H1 (cell line): ENCODE results near the gene BTRC. TPM values are rescaled to one million over a fixed set of nuclear protein-coding genes. Genes with fewer than 3 reads are reported as not detected.
A peak's percentile ranks its signal among the peaks of the same experiment; 100 is the strongest.

Source experiments
- CTCF ChIA-PET: fragments of 300-600 bp; sonication (Branson Sonifier 250); formaldehyde crosslinking; loops from one replicate; lab custom pipeline; 2021; ENCODE audit not compliant: partially characterized antibody; lab: Charles Lee
- POLR2A ChIA-PET: fragments of 300-600 bp; sonication (Branson Sonifier 250); formaldehyde crosslinking; loops from one replicate; lab custom pipeline; 2021; ENCODE audit warnings: inconsistent platforms; ENCODE audit not compliant: partially characterized antibody; lab: Charles Lee
- DNase-seq, 2 experiments: peaks; one replicate each; pipeline versions ENCODE4 v3.0.0 to v3.0.0-alpha.2; 2010 to 2022; ENCODE audit warnings: low spot score in 2 of 2, low read depth in 1 of 2, mixed read lengths in 1 of 2
- FAIRE-seq: peaks from 2 replicates; lab custom pipeline; 2011; peaks lifted over from hg19 to GRCh38; lab: Jason Lieb, UNC
- H2AFZ ChIP-seq: 2 replicates; pipeline ENCODE4 v1.8.1; 2012; ENCODE audit warnings: low read length, inconsistent platforms
- H2AK5ac ChIP-seq: 2 replicates; pipeline ENCODE4 v1.6.1; 2013; ENCODE audit warnings: low read depth, low read length
- H2BK120ac ChIP-seq: replicated peaks from 2 replicates; pipeline ENCODE3; 2013; ENCODE audit warnings: low read depth, low read length, inconsistent platforms
- H2BK12ac ChIP-seq: 2 replicates; pipeline ENCODE4 v1.6.1; 2013; ENCODE audit warnings: low read depth, low read length
- H2BK15ac ChIP-seq: 2 replicates; pipeline ENCODE4 v1.6.1; 2013; ENCODE audit warnings: low read length
- H2BK20ac ChIP-seq: 2 replicates; pipeline ENCODE4 v1.6.1; 2013; ENCODE audit warnings: low read length
- H2BK5ac ChIP-seq: 2 replicates; pipeline ENCODE4 v1.6.1; 2013; ENCODE audit warnings: low read depth, low read length
- H3K14ac ChIP-seq: 2 replicates; pipeline ENCODE4 v1.6.1; 2013; ENCODE audit warnings: inconsistent platforms; ENCODE audit not compliant: insufficient read length
- H3K18ac ChIP-seq: 2 replicates; pipeline ENCODE4 v1.6.1; 2013; ENCODE audit warnings: low read length; ENCODE audit errors: extremely low read depth
- H3K23ac ChIP-seq: 2 replicates; pipeline ENCODE4 v1.6.1; 2013; ENCODE audit warnings: inconsistent platforms; ENCODE audit not compliant: insufficient read length
- H3K23me2 ChIP-seq: 2 replicates; pipeline ENCODE4 v1.6.1; 2013; ENCODE audit warnings: low read depth, low read length
- H3K27ac ChIP-seq: 2 replicates; pipeline ENCODE4 v1.6.1; 2011; ENCODE audit warnings: low read depth, low read length, inconsistent platforms
- H3K27me3 ChIP-seq, 4 experiments: replicated peaks in 1 of 4; 1 replicate in 1 of 4; 2 replicates in 3 of 4; pipeline versions ENCODE4 v1.6.1 to v1.8.1; 2011 to 2013; ENCODE audit warnings: low read length in 3 of 4, mild to moderate bottlenecking in 3 of 4, inconsistent platforms in 2 of 4, mixed read lengths in 2 of 4, moderate library complexity in 1 of 4; ENCODE audit not compliant: control insufficient read depth in 3 of 4, insufficient read depth in 3 of 4; ENCODE audit errors: extremely low read depth in 1 of 4
- H3K36me3 ChIP-seq, 4 experiments: 2 replicates each; pipeline versions ENCODE4 v1.6.1 to v1.8.1; 2011 to 2013; ENCODE audit warnings: mild to moderate bottlenecking in 4 of 4, low read length in 3 of 4, moderate library complexity in 2 of 4, control low read depth in 1 of 4, inconsistent platforms in 1 of 4; ENCODE audit not compliant: insufficient read depth in 4 of 4, control insufficient read depth in 2 of 4
- H3K4ac ChIP-seq: replicated peaks from 2 replicates; pipeline ENCODE3; 2013; ENCODE audit warnings: low read length, low read depth, mixed read lengths, inconsistent platforms; ENCODE audit not compliant: insufficient read length
- H3K4me1 ChIP-seq, 4 experiments: replicated peaks in 1 of 4; 1 replicate in 1 of 4; 2 replicates in 3 of 4; pipeline versions ENCODE4 v1.6.1 to v1.8.1; 2011 to 2013; ENCODE audit warnings: low read length in 3 of 4, inconsistent platforms in 2 of 4, mixed read lengths in 1 of 4; ENCODE audit not compliant: insufficient read depth in 4 of 4, control insufficient read depth in 3 of 4
- H3K4me2 ChIP-seq, 2 experiments: 2 replicates each; pipeline versions ENCODE4 v1.6.1 to v1.8.1; 2011 to 2013; ENCODE audit warnings: low read depth in 2 of 2, low read length in 2 of 2, control low read depth in 1 of 2, inconsistent platforms in 1 of 2, mild to moderate bottlenecking in 1 of 2; ENCODE audit not compliant: insufficient read depth in 1 of 2
- H3K4me3 ChIP-seq, 4 experiments: fragments of 200-600, 300-600 bp in 1 of 4; sonication (generic), shearing (Covaris generic), sonication (Bioruptor Twin) in 1 of 4; 2 replicates each; pipeline versions ENCODE4 v1.5.1 to v1.8.1; 2011 to 2016; ENCODE audit warnings: low read length in 4 of 4, low read depth in 3 of 4, control low read depth in 2 of 4, inconsistent platforms in 2 of 4, mild to moderate bottlenecking in 2 of 4, mixed read lengths in 1 of 4, moderate library complexity in 1 of 4; ENCODE audit not compliant: insufficient read depth in 2 of 4; ENCODE audit errors: extremely low read depth in 1 of 4
- H3K56ac ChIP-seq: replicated peaks from 2 replicates; pipeline ENCODE3; 2013; ENCODE audit warnings: low read depth, mild to moderate bottlenecking, mixed read lengths, low read length, inconsistent platforms; ENCODE audit not compliant: insufficient read length
- H3K79me1 ChIP-seq: 2 replicates; pipeline ENCODE4 v1.6.1; 2013; ENCODE audit warnings: low read depth, low read length, control low read depth
- H3K79me2 ChIP-seq, 2 experiments: 2 replicates each; pipeline versions ENCODE4 v1.6.1 to v1.8.1; 2012 to 2013; ENCODE audit warnings: low read length in 2 of 2, mild to moderate bottlenecking in 2 of 2, inconsistent platforms in 1 of 2; ENCODE audit not compliant: insufficient read depth in 2 of 2, control insufficient read depth in 1 of 2
- H3K9ac ChIP-seq, 4 experiments: replicated peaks in 1 of 4; 1 replicate in 1 of 4; 2 replicates in 3 of 4; pipeline versions ENCODE4 v1.6.1 to v1.8.1; 2011 to 2013; ENCODE audit warnings: low read depth in 3 of 4, low read length in 3 of 4, control low read depth in 2 of 4, mild to moderate bottlenecking in 2 of 4, moderate library complexity in 2 of 4, inconsistent platforms in 1 of 4; ENCODE audit errors: extremely low read depth in 1 of 4
- H3K9me3 ChIP-seq, 2 experiments: 2 replicates each; pipeline versions ENCODE4 v1.6.1 to v1.8.1; 2012 to 2013; ENCODE audit warnings: mild to moderate bottlenecking in 2 of 2, moderate library complexity in 2 of 2, control low read depth in 1 of 2, inconsistent platforms in 1 of 2, low read depth in 1 of 2, low read length in 1 of 2, mixed read lengths in 1 of 2; ENCODE audit not compliant: insufficient read depth in 2 of 2
- H4K20me1 ChIP-seq, 2 experiments: replicated peaks in 1 of 2; 2 replicates each; pipeline versions ENCODE3 to v1.8.1; 2011 to 2013; ENCODE audit warnings: inconsistent platforms in 2 of 2, low read length in 2 of 2, mild to moderate bottlenecking in 1 of 2; ENCODE audit not compliant: insufficient read depth in 2 of 2, control insufficient read depth in 1 of 2
- H4K5ac ChIP-seq: 2 replicates; pipeline ENCODE4 v1.6.1; 2013; ENCODE audit warnings: low read length, low read depth, mixed read lengths, inconsistent platforms; ENCODE audit not compliant: insufficient read length
- H4K8ac ChIP-seq: 2 replicates; pipeline ENCODE4 v1.8.0; 2013; ENCODE audit warnings: mild to moderate bottlenecking, moderate library complexity, low read length, inconsistent platforms; ENCODE audit not compliant: insufficient read depth; ENCODE audit errors: extremely low read depth
- H4K91ac ChIP-seq: replicated peaks from 2 replicates; pipeline ENCODE3; 2013; ENCODE audit warnings: low read length, mixed read lengths, inconsistent platforms; ENCODE audit not compliant: insufficient read length
- BCL11A ChIP-seq, 2 experiments: IDR thresholded peaks; one replicate each; pipeline ENCODE4 v1.6.1; 2011; ENCODE audit warnings: low read depth in 2 of 2, low read length in 2 of 2, mild to moderate bottlenecking in 2 of 2
- CHD1 ChIP-seq: IDR thresholded peaks from 2 replicates; pipeline ENCODE4 v1.6.1; 2012; ENCODE audit warnings: low read depth, low read length, improper control_type of control experiment
- CREB1 ChIP-seq: IDR thresholded peaks from 2 replicates; pipeline ENCODE4 v1.6.1; 2012; ENCODE audit warnings: inconsistent platforms
- RNF2 ChIP-seq: fragments of 200-900, 300-1000 bp; sonication (generic); IDR thresholded peaks from 2 replicates; pipeline ENCODE4 v1.7.1; 2016; ENCODE audit warnings: borderline replicate concordance, low read depth, mild to moderate bottlenecking, antibody characterized with exemption, low read length; ENCODE audit not compliant: poor library complexity, severe bottlenecking; ENCODE audit errors: missing control alignments
- SIX5 ChIP-seq: IDR thresholded peaks from 2 replicates; pipeline ENCODE4 v1.6.1; 2011; ENCODE audit warnings: mild to moderate bottlenecking, low read depth, low read length
- WGBS, 2 experiments: shearing (Covaris generic) in 1 of 2; methylation state at CpG; one replicate each; pipeline versions ENCODE4 v1.1.6 to v1.1.7; 2013 to 2015; ENCODE audit warnings: low lambda C conversion rate in 2 of 2, mixed read lengths in 2 of 2, inconsistent platforms in 1 of 2, low coverage in 1 of 2, missing lambda C conversion rate in 1 of 2; ENCODE audit not compliant: insufficient replicate concordance in 2 of 2, insufficient coverage in 1 of 2, insufficient read length in 1 of 2; ENCODE audit errors: extremely low coverage in 1 of 2, missing lambda C conversion rate in 1 of 2; 5-methylcytosine and 5-hydroxymethylcytosine counted together
- polyA plus RNA-seq, 7 experiments: library from polyadenylated mRNA; depleted of rRNA in 3 of 7; stranded (reverse) in 5 of 7; unstranded in 2 of 7; fragments of >200 nt in 5 of 7; fragments of 200-250 nt in 2 of 7; gene quantifications; 1 replicate in 5 of 7; 2 replicates in 1 of 7; 4 replicates in 1 of 7; pipeline versions ENCODE4 v1.2.1 to v1.2.3, GENCODE V29; 2011 to 2013; ENCODE audit warnings: missing spikeins in 2 of 7, mixed read lengths in 2 of 7
- total RNA-seq: library from RNA; stranded (reverse); fragmentation: NEBNext Ultra II Directional; extraction: Animal tissue kit (Norgen Biotek cat#: 25700); gene quantifications from 2 replicates; pipeline ENCODE4 v1.2.1, GENCODE V29; 2021
- TF ChIP-seq, protein P1 (sequence below), 3 experiments: IDR thresholded peaks; 1 replicate in 2 of 3; 2 replicates in 1 of 3; pipeline versions ENCODE4 v1.5.1 to v1.6.1; 2011; ENCODE audit warnings: low read length in 3 of 3, mild to moderate bottlenecking in 3 of 3, inconsistent platforms in 2 of 3, low read depth in 1 of 3, moderate library complexity in 1 of 3; ENCODE audit not compliant: insufficient read depth in 1 of 3; ENCODE audit errors: control extremely low read depth in 1 of 3
- TF ChIP-seq, protein P2 (sequence below): IDR thresholded peaks from 2 replicates; pipeline ENCODE4 v1.6.1; 2012; ENCODE audit warnings: inconsistent platforms

The BTRC gene
- total and polyA plus RNA-seq, 2 of the 8 experiments (the other 6 are each of a cell fraction or from before 2014, with no cell fraction given): 9.9 to 24.7 TPM

DNA sequence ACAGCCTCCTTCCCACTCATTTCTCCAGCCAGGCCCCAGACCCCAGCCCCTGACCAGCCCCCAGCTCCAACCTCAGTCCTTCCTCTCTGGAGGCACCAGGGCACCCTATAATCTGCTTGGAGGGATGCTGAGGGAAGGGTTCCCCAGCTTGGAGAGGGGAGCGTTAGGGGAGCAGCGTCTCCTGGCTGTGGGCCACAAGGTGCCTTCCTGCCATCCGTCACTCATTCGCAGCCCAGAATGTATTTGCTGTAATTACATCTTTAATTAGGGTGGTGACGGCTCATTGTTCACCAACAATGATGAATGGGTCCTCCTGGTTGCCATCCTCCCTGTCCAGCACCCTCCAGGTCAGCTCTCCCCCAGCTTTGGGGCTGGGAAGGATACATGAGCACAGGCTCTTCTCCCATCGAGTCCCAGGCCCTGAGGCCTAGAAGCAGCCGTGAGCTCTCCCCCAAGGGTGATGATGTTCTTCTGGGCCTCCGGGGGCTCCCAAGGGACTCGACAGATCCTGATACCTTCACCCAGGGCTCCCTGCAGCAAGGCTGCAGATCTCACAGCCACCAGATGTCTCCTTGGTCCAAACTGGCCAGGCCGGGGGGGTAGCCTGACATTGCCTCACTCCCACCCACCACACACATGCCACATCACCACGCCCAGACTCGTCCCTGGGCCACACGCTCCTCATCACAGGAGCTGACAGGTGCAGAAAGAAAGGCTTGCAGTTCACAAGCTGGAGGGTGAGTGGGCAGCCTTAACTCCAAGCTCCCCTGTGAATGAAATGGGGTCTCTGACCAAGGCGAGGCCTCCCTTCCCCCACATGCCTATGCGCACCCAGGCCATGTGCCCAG, 207.3 kb downstream of the BTRC start:
- no peak overlapping the region for H3K4me2 ChIP-seq
- no peaks in the 10 kb centered on the region for H3K9me3 ChIP-seq
- H3K79me1 ChIP-seq: no peaks in the 10 kb centered on the region
- H3K9ac ChIP-seq: no peak overlapping the region
- DNase-seq (peak in 1 of 2 experiments; percentile 45), FAIRE-seq (no peak)
- no peak overlapping the region for H3K4ac ChIP-seq
- CTCF ChIA-PET: interaction anchor here (0.9 to 8.5 kb wide), 10 partner anchors 9 to 369 kb away, joined by 3 to 65 read pairs (median 6); no protein-coding TSS in a partner anchor
- no peak overlapping the region for H4K8ac ChIP-seq
- no peak overlapping the region for H2BK12ac ChIP-seq
- H3K4me1 ChIP-seq: peaks cover 0 to 2% (median under 1%) of the 10 kb centered on the region in 4 experiments; a peak in 2 of 7 replicates
- no peak overlapping the region for H3K4me3 ChIP-seq
- no peak overlapping the region for H2BK20ac ChIP-seq
- no peak overlapping the region for H2BK15ac ChIP-seq
- H2BK5ac ChIP-seq: no peak overlapping the region
- H3K79me2 ChIP-seq: no peaks in the 10 kb centered on the region
- no peak overlapping the region for H4K5ac ChIP-seq
- POLR2A ChIA-PET: interaction anchor here (0.6 to 2.8 kb wide), 3 partner anchors 12 to 76 kb away, joined by 3 to 9 read pairs (median 4); no protein-coding TSS in a partner anchor
- H3K56ac ChIP-seq: no peak overlapping the region
- 91% methylated on average over 15 of the region's 15 CpGs; no CpG with 5 or more reads in 1 of the 2 experiments for WGBS, 2 experiments
- H2AFZ ChIP-seq: no peak overlapping the region
- no peaks in the 10 kb centered on the region; the same call in 1 of the 2 replicates for H3K23me2 ChIP-seq
- TF ChIP-seq CREB1 (no peak), BCL11A (IDR thresholded peaks at IDR 0.05; ENCODE audit: low read depth in 2 of 2, low read length in 2 of 2) (no peak), RNF2 (no peak), CHD1 (no peak), SIX5 (no peak)
- TF ChIP-seq, protein P1, sequence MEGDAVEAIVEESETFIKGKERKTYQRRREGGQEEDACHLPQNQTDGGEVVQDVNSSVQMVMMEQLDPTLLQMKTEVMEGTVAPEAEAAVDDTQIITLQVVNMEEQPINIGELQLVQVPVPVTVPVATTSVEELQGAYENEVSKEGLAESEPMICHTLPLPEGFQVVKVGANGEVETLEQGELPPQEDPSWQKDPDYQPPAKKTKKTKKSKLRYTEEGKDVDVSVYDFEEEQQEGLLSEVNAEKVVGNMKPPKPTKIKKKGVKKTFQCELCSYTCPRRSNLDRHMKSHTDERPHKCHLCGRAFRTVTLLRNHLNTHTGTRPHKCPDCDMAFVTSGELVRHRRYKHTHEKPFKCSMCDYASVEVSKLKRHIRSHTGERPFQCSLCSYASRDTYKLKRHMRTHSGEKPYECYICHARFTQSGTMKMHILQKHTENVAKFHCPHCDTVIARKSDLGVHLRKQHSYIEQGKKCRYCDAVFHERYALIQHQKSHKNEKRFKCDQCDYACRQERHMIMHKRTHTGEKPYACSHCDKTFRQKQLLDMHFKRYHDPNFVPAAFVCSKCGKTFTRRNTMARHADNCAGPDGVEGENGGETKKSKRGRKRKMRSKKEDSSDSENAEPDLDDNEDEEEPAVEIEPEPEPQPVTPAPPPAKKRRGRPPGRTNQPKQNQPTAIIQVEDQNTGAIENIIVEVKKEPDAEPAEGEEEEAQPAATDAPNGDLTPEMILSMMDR (IDR thresholded peaks at IDR 0.05; ENCODE audit: control extremely low read depth in 1 of 3, insufficient read depth in 1 of 3, low read depth in 1 of 3, low read length in 3 of 3): no peak
- TF ChIP-seq, protein P2, sequence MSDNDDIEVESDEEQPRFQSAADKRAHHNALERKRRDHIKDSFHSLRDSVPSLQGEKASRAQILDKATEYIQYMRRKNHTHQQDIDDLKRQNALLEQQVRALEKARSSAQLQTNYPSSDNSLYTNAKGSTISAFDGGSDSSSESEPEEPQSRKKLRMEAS: 0 out of 2 replicates have a peak, but pooled peaks have one; percentile 15
- H4K91ac ChIP-seq: no peak overlapping the region
- no peak overlapping the region for H3K18ac ChIP-seq
- no peak overlapping the region for H2BK120ac ChIP-seq
- H2AK5ac ChIP-seq: no peak overlapping the region
- H3K14ac ChIP-seq: no peak overlapping the region
- no peak overlapping the region for H3K27ac ChIP-seq
- no peaks in the 10 kb centered on the region for H4K20me1 ChIP-seq
- no peak overlapping the region for H3K23ac ChIP-seq
- H3K27me3 ChIP-seq: peaks cover 0 to 6% (median 5%) of the 10 kb centered on the region in 4 experiments; a peak in 4 of 7 replicates
- no peaks in the 10 kb centered on the region for H3K36me3 ChIP-seq
